ENCODE data around the gene CCT4. TPM values are rescaled to one million over a fixed set of nuclear protein-coding genes. Genes with fewer than 3 reads are reported as not detected.
"Not testable (repeated sequence)": the region's sequence is repeated elsewhere in the genome, so short reads cannot be mapped to it uniquely, and the experiment has no call there.

Gene CCT4
- total and polyA plus RNA-seq, 2 donors from 2014 or later = 99.3 to 121 TPM

GRCh38 chr2:61887717-61888266 lies 664 bp downstream of the CCT4 start:
- DNase-seq (peak in 4 of 5 donors; percentile 28 to 62 (median 55)), FAIRE-seq (no peak)
- Histone ChIP-seq H3K9ac (ENCODE audit: low read length in 3 of 3) (peak overlapping the region; percentile 98 to 100 (median 99)), H3K27ac (ENCODE audit: low read depth in 2 of 2, low read length in 2 of 2) (peak overlapping the region; percentile 99 to 100), H3K4me1 (ENCODE audit: control insufficient read depth in 2 of 3, insufficient read depth in 2 of 3, low read depth in 1 of 3, low read length in 3 of 3) (peaks cover 0 to 6% (median 4%) of the 10 kb centered on the region in 3 donors), H3K4me3 (ENCODE audit: low read length in 3 of 3) (peak overlapping the region; percentile 96 to 100 (median 99)), H3K27me3 (ENCODE audit: control insufficient read depth, insufficient read depth, low read length) (no peaks in the 10 kb centered on the region), H3K9me3 (ENCODE audit: control insufficient read depth in 2 of 3, insufficient read depth in 1 of 3, low read length in 3 of 3) (no peaks in the 10 kb centered on the region), H3K36me3 (ENCODE audit: control insufficient read depth in 2 of 3, insufficient read depth in 3 of 3, low read length in 3 of 3) (peaks cover 1 to 9% (median 8%) of the 10 kb centered on the region in 3 donors)
- TF ChIP-seq CTCF (IDR thresholded peaks at IDR 0.05; ENCODE audit: borderline replicate concordance, extremely low read depth, insufficient read depth) = no peak
- intact Hi-C loops (cut with DNase I) = no loop called here

GRCh38 chr2:61885896-61886603 lies 2.4 kb downstream of the CCT4 start:
- H3K27ac ChIP-seq (ENCODE audit: low read depth in 2 of 2, low read length in 2 of 2) = no peak overlapping the region
- intact Hi-C loops (cut with DNase I) = no loop called here
- FAIRE-seq (no peak), DNase-seq (no peak)
- no peak overlapping the region for H3K4me3 ChIP-seq (ENCODE audit: low read length in 3 of 3)
- H3K9me3 ChIP-seq (ENCODE audit: control insufficient read depth in 2 of 3, insufficient read depth in 1 of 3, low read length in 3 of 3) = no peaks in the 10 kb centered on the region
- H3K36me3 ChIP-seq (ENCODE audit: control insufficient read depth in 2 of 3, insufficient read depth in 3 of 3, low read length in 3 of 3) = peaks cover 5 to 16% (median 9%) of the 10 kb centered on the region in 3 donors
- no peaks in the 10 kb centered on the region for H3K27me3 ChIP-seq (ENCODE audit: control insufficient read depth, insufficient read depth, low read length)
- H3K9ac ChIP-seq (ENCODE audit: low read length in 3 of 3) = no peak overlapping the region
- peaks cover 0 to 6% (median 4%) of the 10 kb centered on the region in 3 donors for H3K4me1 ChIP-seq (ENCODE audit: control insufficient read depth in 2 of 3, insufficient read depth in 2 of 3, low read depth in 1 of 3, low read length in 3 of 3)
- no peak for TF ChIP-seq CTCF (IDR thresholded peaks at IDR 0.05; ENCODE audit: borderline replicate concordance, extremely low read depth, insufficient read depth)

GRCh38 chr2:61882850-61883249 lies 5.6 kb downstream of the CCT4 start:
- no peak for FAIRE-seq
- H3K9ac ChIP-seq (ENCODE audit: low read length in 3 of 3) = no peak overlapping the region
- no peaks in the 10 kb centered on the region for H3K9me3 ChIP-seq (ENCODE audit: control insufficient read depth in 2 of 3, insufficient read depth in 1 of 3, low read length in 3 of 3)
- H3K27me3 ChIP-seq (ENCODE audit: control insufficient read depth, insufficient read depth, low read length) = no peaks in the 10 kb centered on the region
- peaks cover 0 to 6% (median 4%) of the 10 kb centered on the region in 3 donors for H3K4me1 ChIP-seq (ENCODE audit: control insufficient read depth in 2 of 3, insufficient read depth in 2 of 3, low read depth in 1 of 3, low read length in 3 of 3)
- TF ChIP-seq CTCF (IDR thresholded peaks at IDR 0.05; ENCODE audit: borderline replicate concordance, extremely low read depth, insufficient read depth) = no peak
- H3K4me3 ChIP-seq (ENCODE audit: low read length in 3 of 3) = no peak overlapping the region
- H3K27ac ChIP-seq (ENCODE audit: low read depth in 2 of 2, low read length in 2 of 2) = no peak overlapping the region
- DNase-seq = no peak
- peaks cover 11 to 22% (median 18%) of the 10 kb centered on the region in 3 donors for H3K36me3 ChIP-seq (ENCODE audit: control insufficient read depth in 2 of 3, insufficient read depth in 3 of 3, low read length in 3 of 3)
- intact Hi-C loops (cut with DNase I) = no loop called here

- FAIRE-seq; H3K4me1 ChIP-seq (ENCODE audit: control insufficient read depth in 2 of 3, insufficient read depth in 2 of 3, low read depth in 1 of 3, low read length in 3 of 3); H3K27me3 ChIP-seq (ENCODE audit: control insufficient read depth, insufficient read depth, low read length); DNase-seq; H3K4me3 ChIP-seq (ENCODE audit: low read length in 3 of 3); H3K9me3 ChIP-seq (ENCODE audit: control insufficient read depth in 2 of 3, insufficient read depth in 1 of 3, low read length in 3 of 3); H3K9ac ChIP-seq (ENCODE audit: low read length in 3 of 3); intact Hi-C loops (cut with DNase I); H3K27ac ChIP-seq (ENCODE audit: low read depth in 2 of 2, low read length in 2 of 2): not testable (repeated sequence)
- H3K36me3 ChIP-seq (ENCODE audit: control insufficient read depth in 2 of 3, insufficient read depth in 3 of 3, low read length in 3 of 3) = peaks cover 12 to 43% (median 23%) of the 10 kb centered on the region in 3 donors
Observed at GRCh38 chr2:61879351-61879750, 9.1 kb downstream of the CCT4 start.

Data from kidney (tissue), 14 donors.